Astrocyte (in vitro differentiated cells and primary cell): ENCODE data around the gene PNPLA3. TPM values are rescaled to one million over a fixed set of nuclear protein-coding genes. Genes with fewer than 3 reads are reported as not detected.

ENCODE experiments used
- DNase-seq: peaks from one replicate; pipeline ENCODE4 v3.0.0-alpha.2; 2010; ENCODE audit warnings: low read depth
- FAIRE-seq: peaks from 2 replicates; lab custom pipeline; 2011; peaks lifted over from hg19 to GRCh38; lab: Jason Lieb, UNC
- H2AFZ ChIP-seq: 2 replicates; pipeline ENCODE4 v1.6.0; 2012; ENCODE audit warnings: low read depth, low read length, inconsistent platforms
- H3K27ac ChIP-seq: 2 replicates; pipeline ENCODE4 v1.5.1; 2011; ENCODE audit warnings: low read depth, low read length, inconsistent platforms
- H3K27me3 ChIP-seq: 2 replicates; pipeline ENCODE4 v1.6.0; 2011; ENCODE audit warnings: low read length, inconsistent platforms; ENCODE audit not compliant: insufficient read depth
- H3K36me3 ChIP-seq: 2 replicates; pipeline ENCODE4 v1.5.1; 2011; ENCODE audit warnings: low read length, inconsistent platforms; ENCODE audit not compliant: insufficient read depth
- H3K4me1 ChIP-seq: 2 replicates; pipeline ENCODE4 v1.5.1; 2011; ENCODE audit warnings: low read length, inconsistent platforms; ENCODE audit not compliant: insufficient read depth
- H3K4me2 ChIP-seq: 2 replicates; pipeline ENCODE4 v1.6.0; 2012; ENCODE audit warnings: low read length, inconsistent platforms
- H3K4me3 ChIP-seq: 2 replicates; pipeline ENCODE4 v1.5.1; 2011; ENCODE audit warnings: low read depth, mild to moderate bottlenecking, low read length, inconsistent platforms; ENCODE audit not compliant: insufficient read depth
- H3K79me2 ChIP-seq: 2 replicates; pipeline ENCODE4 v1.6.0; 2012; ENCODE audit warnings: mild to moderate bottlenecking, low read length, inconsistent platforms; ENCODE audit not compliant: insufficient read depth
- H3K9ac ChIP-seq: 2 replicates; pipeline ENCODE4 v1.6.0; 2012; ENCODE audit warnings: mild to moderate bottlenecking, low read length, inconsistent platforms
- H3K9me3 ChIP-seq: 2 replicates; pipeline ENCODE4 v1.5.1; 2012; ENCODE audit warnings: low read depth, mild to moderate bottlenecking, low read length, inconsistent platforms; ENCODE audit not compliant: insufficient read depth
- H4K20me1 ChIP-seq: 2 replicates; pipeline ENCODE4 v1.6.0; 2012; ENCODE audit warnings: low read length, inconsistent platforms; ENCODE audit not compliant: insufficient read depth
- H3K27ac Mint-ChIP-seq: one replicate; pipeline ENCODE4 v1.8.0; 2021; ENCODE audit warnings: mild to moderate bottlenecking, mixed read lengths; ENCODE audit not compliant: unreplicated experiment
- H3K27me3 Mint-ChIP-seq: one replicate; pipeline ENCODE4 v1.8.0; 2021; ENCODE audit warnings: low read depth, mixed read lengths; ENCODE audit not compliant: unreplicated experiment
- H3K36me3 Mint-ChIP-seq: one replicate; pipeline ENCODE4 v1.8.0; 2021; ENCODE audit warnings: low read depth, mixed read lengths; ENCODE audit not compliant: unreplicated experiment
- H3K4me1 Mint-ChIP-seq: one replicate; pipeline ENCODE4 v1.8.0; 2021; ENCODE audit warnings: low read depth, mixed read lengths; ENCODE audit not compliant: unreplicated experiment
- H3K4me3 Mint-ChIP-seq: one replicate; pipeline ENCODE4 v1.8.0; 2021; ENCODE audit warnings: mild to moderate bottlenecking, moderate library complexity, mixed read lengths; ENCODE audit not compliant: unreplicated experiment
- H3K9me3 Mint-ChIP-seq: one replicate; pipeline ENCODE4 v1.8.0; 2021; ENCODE audit warnings: mild to moderate bottlenecking, mixed read lengths; ENCODE audit not compliant: unreplicated experiment
- EZH2 ChIP-seq: IDR thresholded peaks from 2 replicates; pipeline ENCODE4 v1.6.1; 2012; ENCODE audit warnings: mild to moderate bottlenecking, low read length, inconsistent platforms; ENCODE audit not compliant: insufficient read depth
- total RNA-seq: library from RNA; stranded (reverse); gene quantifications from 2 replicates; pipeline ENCODE4 v1.2.1, GENCODE V29; 2021
- TF ChIP-seq, protein P1 (sequence below): IDR thresholded peaks from 2 replicates; pipeline ENCODE4 v1.5.1; 2011; ENCODE audit warnings: low read depth, mild to moderate bottlenecking, inconsistent platforms, low read length, moderate library complexity; ENCODE audit not compliant: insufficient read depth

PNPLA3 gene
- total RNA-seq, 1 donor from 2014 or later, result 10.8 TPM

DNA sequence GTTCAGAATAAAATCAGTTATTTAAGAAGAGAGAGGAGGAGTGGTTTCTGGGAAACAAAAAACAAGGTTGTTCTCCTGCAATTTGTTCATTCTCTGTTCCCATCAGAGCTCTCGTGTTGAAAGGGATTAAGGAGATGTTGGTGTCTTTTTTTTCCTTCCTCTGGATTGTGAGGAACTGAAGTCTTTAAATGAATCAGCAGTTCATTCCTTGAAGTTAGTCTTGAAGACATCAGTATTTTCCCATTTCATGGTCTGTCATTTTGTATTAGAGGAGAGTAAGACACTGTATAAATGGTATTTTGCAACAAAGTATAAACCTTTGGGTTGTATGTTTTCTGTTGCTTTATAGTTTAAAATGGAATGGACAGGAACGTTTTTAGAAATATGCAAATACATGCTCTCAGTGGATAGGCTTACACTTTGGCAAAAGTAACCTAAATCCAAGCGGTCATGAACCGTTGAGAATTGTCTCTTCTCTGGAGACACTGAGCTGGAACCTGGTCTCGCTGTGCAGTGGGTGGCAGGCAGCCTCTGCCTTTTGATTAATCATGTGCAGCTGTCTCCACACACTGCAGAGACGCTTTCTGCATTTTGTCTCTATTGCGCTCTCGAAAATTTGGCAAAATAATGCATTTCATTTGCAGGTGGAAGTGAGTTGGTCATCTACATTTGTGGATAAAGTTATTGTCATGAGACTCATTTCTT, 64.7 kb downstream of the PNPLA3 start:
- H4K20me1 ChIP-seq, result peaks cover 15% of the 10 kb centered on the region
- Mint-ChIP-seq H3K4me3 (no peak overlapping the region), H3K9me3 (no peaks in the 10 kb centered on the region), H3K27ac (no peak overlapping the region), H3K4me1 (no peaks in the 10 kb centered on the region), H3K36me3 (peaks cover 8% of the 10 kb centered on the region), H3K27me3 (no peaks in the 10 kb centered on the region)
- DNase-seq (no peak), FAIRE-seq (peak; percentile 20)
- H3K27me3 ChIP-seq, result no peaks in the 10 kb centered on the region
- H2AFZ ChIP-seq, result no peak overlapping the region
- no peak overlapping the region for H3K27ac ChIP-seq
- H3K4me2 ChIP-seq, result no peak overlapping the region
- TF ChIP-seq, protein P1, sequence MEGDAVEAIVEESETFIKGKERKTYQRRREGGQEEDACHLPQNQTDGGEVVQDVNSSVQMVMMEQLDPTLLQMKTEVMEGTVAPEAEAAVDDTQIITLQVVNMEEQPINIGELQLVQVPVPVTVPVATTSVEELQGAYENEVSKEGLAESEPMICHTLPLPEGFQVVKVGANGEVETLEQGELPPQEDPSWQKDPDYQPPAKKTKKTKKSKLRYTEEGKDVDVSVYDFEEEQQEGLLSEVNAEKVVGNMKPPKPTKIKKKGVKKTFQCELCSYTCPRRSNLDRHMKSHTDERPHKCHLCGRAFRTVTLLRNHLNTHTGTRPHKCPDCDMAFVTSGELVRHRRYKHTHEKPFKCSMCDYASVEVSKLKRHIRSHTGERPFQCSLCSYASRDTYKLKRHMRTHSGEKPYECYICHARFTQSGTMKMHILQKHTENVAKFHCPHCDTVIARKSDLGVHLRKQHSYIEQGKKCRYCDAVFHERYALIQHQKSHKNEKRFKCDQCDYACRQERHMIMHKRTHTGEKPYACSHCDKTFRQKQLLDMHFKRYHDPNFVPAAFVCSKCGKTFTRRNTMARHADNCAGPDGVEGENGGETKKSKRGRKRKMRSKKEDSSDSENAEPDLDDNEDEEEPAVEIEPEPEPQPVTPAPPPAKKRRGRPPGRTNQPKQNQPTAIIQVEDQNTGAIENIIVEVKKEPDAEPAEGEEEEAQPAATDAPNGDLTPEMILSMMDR, result no peak
- no peaks in the 10 kb centered on the region for H3K9me3 ChIP-seq
- H3K4me3 ChIP-seq, result no peak overlapping the region
- no peak overlapping the region for H3K9ac ChIP-seq
- H3K36me3 ChIP-seq, result peaks cover 27% of the 10 kb centered on the region
- peaks cover 9% of the 10 kb centered on the region for H3K4me1 ChIP-seq
- no peaks in the 10 kb centered on the region for H3K79me2 ChIP-seq

DNA sequence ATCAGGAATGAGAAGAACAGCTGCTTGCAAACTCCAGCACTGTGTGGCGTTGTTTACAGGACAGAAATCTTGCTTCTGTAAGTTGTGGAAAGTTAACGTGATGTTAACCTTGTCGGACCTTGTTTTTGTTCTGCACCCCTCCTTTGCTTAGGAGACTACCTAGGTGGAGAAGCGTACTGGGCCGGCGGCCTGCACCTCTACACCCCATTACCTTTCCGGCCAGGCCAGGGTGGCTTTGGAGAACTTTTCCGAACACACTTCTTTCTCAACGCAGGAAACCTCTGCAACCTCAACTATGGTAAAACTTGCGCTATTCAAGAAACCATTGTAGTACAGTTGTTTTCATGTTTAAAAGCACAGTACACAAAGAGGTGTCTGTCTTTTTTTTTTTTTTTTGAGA, 65.4 kb downstream of the PNPLA3 start:
- Histone ChIP-seq H3K79me2 (peaks cover 3% of the 10 kb centered on the region), H3K4me1 (peaks cover 9% of the 10 kb centered on the region), H3K4me2 (no peak overlapping the region), H3K27me3 (no peaks in the 10 kb centered on the region), H3K4me3 (no peak overlapping the region), H4K20me1 (peaks cover 22% of the 10 kb centered on the region), H2AFZ (no peak overlapping the region), H3K9ac (no peak overlapping the region), H3K27ac (no peak overlapping the region), H3K36me3 (peaks cover 20% of the 10 kb centered on the region), H3K9me3 (no peaks in the 10 kb centered on the region)
- no peaks in the 10 kb centered on the region for H3K4me1 Mint-ChIP-seq
- no peak overlapping the region for H3K27ac Mint-ChIP-seq
- FAIRE-seq (no peak), DNase-seq (no peak)
- H3K4me3 Mint-ChIP-seq, result no peak overlapping the region
- peaks cover 9% of the 10 kb centered on the region for H3K36me3 Mint-ChIP-seq
- TF ChIP-seq, protein P1, result no peak
- no peak for TF ChIP-seq EZH2
- no peaks in the 10 kb centered on the region for H3K9me3 Mint-ChIP-seq
- H3K27me3 Mint-ChIP-seq, result no peaks in the 10 kb centered on the region

DNA sequence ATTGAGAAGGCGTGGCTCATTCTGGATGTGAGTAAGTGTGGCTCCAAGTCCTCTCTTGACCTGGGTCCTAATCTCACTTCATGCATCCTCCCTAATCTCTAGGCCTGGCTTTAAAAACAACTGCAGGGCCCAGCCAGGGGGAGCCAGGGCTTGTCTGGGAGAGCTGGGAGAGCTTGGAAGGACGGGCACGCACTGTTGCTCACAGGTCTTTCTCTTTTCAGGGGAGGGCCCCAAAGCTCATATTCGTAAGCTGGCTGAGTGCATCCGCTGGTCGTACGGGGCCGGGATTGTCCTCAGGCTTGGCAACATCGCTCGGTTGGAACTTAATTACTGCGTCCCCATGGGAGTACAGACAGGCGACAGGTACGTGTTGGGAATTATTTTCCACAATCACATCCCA, 66.4 kb downstream of the PNPLA3 start:
- TF ChIP-seq, protein P1, result no peak
- no peak for TF ChIP-seq EZH2
- peaks cover 5% of the 10 kb centered on the region for H3K79me2 ChIP-seq
- FAIRE-seq (no peak), DNase-seq (no peak)
- no peak overlapping the region for H3K4me3 ChIP-seq
- Mint-ChIP-seq H3K36me3 (peaks cover 11% of the 10 kb centered on the region), H3K4me1 (no peaks in the 10 kb centered on the region), H3K27me3 (no peaks in the 10 kb centered on the region), H3K27ac (no peak overlapping the region), H3K4me3 (no peak overlapping the region), H3K9me3 (no peaks in the 10 kb centered on the region)
- H3K4me1 ChIP-seq, result peaks cover 9% of the 10 kb centered on the region
- no peak overlapping the region for H3K4me2 ChIP-seq
- no peaks in the 10 kb centered on the region for H3K27me3 ChIP-seq
- no peak overlapping the region for H3K9ac ChIP-seq
- no peak overlapping the region for H2AFZ ChIP-seq
- no peaks in the 10 kb centered on the region for H3K9me3 ChIP-seq
- no peak overlapping the region for H3K27ac ChIP-seq
- H3K36me3 ChIP-seq, result peaks cover 24% of the 10 kb centered on the region
- H4K20me1 ChIP-seq, result peaks cover 33% of the 10 kb centered on the region
